GM13977 (cell line): ENCODE data around the gene LYPD3.

ENCODE experiments used
- DNase-seq: peaks from one replicate; pipeline ENCODE4 v3.0.0; 2012; ENCODE audit warnings: low spot score
- in situ Hi-C: fragments of 300-500 bp; cut with MboI; formaldehyde crosslinking; loops from one replicate; pipeline ENCODE4 v1.12.0; 2022; ENCODE audit warnings: low sequenced_read_pairs, low pct_unique_long_range_greater_than_20kb, mixed read lengths, inconsistent platforms; ENCODE audit not compliant: unreplicated experiment
- TF ChIP-seq, protein P1 (sequence below): IDR thresholded peaks from 2 replicates; pipeline ENCODE4 v1.5.1; 2012; ENCODE audit warnings: mild to moderate bottlenecking, control low read depth; ENCODE audit not compliant: insufficient read depth; ENCODE audit errors: extremely low read depth, missing control alignments

LYPD3 gene

GRCh38 chr19:43420954-43421353 is 44.5 kb downstream of the LYPD3 start:
- TF ChIP-seq, protein P1, sequence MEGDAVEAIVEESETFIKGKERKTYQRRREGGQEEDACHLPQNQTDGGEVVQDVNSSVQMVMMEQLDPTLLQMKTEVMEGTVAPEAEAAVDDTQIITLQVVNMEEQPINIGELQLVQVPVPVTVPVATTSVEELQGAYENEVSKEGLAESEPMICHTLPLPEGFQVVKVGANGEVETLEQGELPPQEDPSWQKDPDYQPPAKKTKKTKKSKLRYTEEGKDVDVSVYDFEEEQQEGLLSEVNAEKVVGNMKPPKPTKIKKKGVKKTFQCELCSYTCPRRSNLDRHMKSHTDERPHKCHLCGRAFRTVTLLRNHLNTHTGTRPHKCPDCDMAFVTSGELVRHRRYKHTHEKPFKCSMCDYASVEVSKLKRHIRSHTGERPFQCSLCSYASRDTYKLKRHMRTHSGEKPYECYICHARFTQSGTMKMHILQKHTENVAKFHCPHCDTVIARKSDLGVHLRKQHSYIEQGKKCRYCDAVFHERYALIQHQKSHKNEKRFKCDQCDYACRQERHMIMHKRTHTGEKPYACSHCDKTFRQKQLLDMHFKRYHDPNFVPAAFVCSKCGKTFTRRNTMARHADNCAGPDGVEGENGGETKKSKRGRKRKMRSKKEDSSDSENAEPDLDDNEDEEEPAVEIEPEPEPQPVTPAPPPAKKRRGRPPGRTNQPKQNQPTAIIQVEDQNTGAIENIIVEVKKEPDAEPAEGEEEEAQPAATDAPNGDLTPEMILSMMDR = no peak
- DNase-seq = no peak
- in situ Hi-C loops = no loop called here

DNA sequence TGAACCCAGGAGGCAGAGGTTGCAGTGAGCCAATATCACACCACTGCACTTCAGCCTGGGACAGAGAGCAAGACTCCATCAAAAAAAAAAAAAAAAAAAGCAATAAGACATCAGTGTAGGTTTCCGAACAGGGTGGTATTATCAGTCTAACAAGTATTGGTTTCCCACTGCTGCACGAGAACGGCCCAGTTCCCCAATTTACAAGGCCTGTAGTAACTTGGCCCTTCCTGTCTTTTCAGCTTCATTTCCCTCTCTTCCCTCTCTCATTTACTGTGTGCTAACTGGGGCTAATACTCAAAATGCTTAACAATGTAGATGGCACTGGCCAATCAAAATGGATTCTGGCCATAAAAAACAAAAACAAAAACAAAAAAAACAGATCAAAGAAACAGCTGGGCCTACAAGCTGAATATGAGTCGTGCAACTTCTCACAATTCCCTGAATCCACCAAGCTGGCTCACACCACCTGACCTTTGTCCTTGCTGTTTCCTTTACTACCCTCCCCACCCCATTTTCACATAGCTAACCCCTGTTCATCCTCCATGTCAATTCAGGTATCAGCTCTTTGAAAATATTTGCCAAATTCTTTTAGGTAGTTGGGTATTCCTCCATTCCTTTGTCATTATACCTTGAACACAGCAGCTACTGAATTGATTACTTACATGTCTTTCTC is 48.3 kb downstream of the LYPD3 start:
- DNase-seq = no peak
- in situ Hi-C loops = no loop called here
- TF ChIP-seq, protein P1 = no peak

GRCh38 chr19:43414554-43414953 is 50.9 kb downstream of the LYPD3 start, which contains the start of gene TEX101:
Gene TEX101 (plus strand): TSS chr19:43414890. CDS start chr19:43415920, 1,030 bp downstream.
- in situ Hi-C loops = no loop called here
- TF ChIP-seq, protein P1 = no peak

GRCh38 chr19:43412441-43412840 is 53.0 kb downstream of the LYPD3 start:
- in situ Hi-C loops = no loop called here
- no peak for DNase-seq
- TF ChIP-seq, protein P1 = no peak

More at GRCh38 chr19:43414554-43414953, 50.9 kb downstream of the LYPD3 start, which contains the start of gene TEX101:
- DNase-seq = no peak
